Measurements from ENCODE around the gene ZNF12.

Gene ZNF12

DNA sequence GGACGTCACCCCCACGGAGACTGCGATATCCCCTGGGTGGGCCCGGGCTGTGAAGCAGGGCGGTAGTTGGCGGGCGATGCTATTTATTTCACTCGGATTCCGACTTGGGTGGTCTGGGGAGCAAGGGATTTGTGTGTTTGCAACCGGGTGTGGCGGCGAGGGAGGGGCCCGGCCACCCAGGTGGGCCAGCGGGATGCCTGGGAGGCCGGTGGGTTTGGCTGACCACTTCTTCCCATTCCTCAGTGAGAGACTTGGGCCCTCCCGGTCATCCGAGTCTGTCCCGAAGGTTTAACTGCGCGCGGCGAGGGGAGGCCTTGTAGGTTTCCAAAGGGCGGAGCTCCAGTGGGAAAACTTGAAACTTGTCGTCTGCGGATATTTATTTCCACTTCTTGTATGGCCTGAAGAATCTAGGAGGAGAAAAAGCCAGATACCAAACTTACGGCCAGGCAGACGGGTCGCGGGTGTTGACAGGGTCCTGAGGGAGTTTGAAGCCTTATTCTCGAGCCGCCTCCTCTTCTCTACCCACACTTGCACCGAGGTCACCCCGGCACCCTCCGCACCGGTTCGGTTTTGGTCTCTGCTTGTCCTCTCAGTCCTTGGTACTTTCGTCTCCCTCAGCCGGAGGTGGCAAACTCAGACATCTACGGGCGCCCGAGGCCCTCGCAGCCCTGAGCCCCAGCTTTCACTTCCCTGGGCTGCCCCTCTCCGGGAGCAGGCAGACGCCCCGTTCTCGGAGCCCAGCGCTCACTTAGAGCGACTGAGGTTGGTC lies 51.7 kb downstream of the ZNF12 start:
- no peak for DNase-seq
- TF ChIP-seq POLR2A (IDR thresholded peaks at IDR 0.05; ENCODE audit: low read length) (no peak), GATA1 (IDR thresholded peaks at IDR 0.05; ENCODE audit: low read depth, low read length) (no peak)

DNA sequence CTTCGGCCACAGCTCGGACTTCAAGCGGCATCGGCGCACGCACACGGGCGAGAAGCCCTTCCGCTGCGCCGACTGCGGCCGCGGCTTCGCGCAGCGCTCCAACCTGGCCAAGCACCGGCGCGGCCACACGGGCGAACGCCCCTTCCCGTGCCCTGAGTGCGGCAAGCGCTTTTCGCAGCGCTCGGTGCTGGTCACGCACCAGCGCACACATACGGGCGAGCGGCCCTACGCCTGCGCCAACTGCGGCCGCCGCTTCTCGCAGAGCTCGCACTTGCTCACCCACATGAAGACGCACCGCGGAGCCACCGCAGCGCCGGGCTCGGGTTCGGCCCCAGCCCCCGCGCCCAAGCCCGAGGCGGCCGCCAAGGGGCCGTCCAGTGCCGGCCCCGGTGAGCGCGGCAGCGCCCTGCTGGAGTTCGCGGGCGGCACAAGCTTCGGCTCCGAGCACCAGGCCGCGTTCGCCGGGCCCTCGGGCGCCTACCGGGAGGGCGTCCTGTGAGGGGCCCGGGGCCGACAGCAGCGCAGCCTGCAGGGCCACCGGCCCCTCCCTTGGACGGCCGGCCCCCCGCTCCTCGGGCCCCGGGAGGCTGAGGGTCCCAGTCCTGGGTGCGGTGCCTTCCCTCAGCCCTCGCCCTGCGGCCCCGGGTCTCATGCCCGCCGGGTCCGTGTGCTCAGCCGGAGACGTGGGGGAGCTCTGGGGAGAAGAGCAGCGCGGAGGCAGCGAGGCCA lies 52.5 kb downstream of the ZNF12 start:
- DNase-seq, result no peak
- no peak for TF ChIP-seq GATA1 (IDR thresholded peaks at IDR 0.05; ENCODE audit: low read depth, low read length)
- TF ChIP-seq POLR2A (IDR thresholded peaks at IDR 0.05; ENCODE audit: low read length), result no peak

DNA sequence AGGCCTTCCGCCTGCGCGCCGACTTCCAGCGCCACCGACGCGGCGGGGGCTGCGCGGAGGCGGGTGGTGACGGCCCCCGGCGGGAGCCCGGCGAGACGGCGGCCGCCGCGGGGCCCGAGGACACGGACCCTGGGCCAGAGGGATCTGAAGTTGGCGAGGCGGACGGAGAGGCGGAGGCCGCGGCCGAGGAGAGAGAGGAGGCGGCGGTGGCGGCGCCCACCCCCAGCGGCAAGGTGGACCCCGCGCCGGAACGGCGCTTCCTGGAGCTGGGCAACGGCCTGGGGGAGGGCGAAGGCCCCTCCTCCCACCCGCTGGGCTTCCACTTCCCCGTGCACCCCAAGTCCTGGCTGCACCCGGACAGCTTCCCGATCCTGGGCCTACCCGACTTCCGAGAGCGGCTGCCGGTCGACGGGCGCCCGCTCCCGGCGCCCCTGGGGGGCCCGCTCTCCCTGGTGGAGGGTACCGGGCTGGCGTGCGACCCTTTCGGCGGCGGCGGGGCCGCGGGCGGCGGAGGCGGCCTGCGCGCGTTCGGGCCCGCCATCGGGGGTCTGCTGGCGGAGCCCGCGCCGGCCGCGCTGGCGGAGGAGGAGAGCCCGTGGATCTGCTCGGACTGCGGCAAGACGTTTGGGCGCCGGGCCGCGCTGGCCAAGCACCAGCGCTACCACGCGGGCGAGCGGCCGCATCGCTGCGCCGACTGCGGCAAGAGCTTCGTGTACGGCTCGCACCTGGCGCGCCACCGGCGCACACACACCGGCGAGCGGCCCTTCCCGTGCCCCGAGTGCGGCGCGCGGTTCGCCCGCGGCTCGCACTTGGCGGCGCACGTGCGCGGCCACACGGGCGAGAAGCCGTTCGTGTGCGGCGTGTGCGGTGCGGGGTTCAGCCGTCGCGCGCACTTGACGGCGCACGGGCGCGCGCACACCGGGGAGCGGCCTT lies 53.4 kb downstream of the ZNF12 start:
- no peak for TF ChIP-seq POLR2A (IDR thresholded peaks at IDR 0.05; ENCODE audit: low read length)
- TF ChIP-seq GATA1 (IDR thresholded peaks at IDR 0.05; ENCODE audit: low read depth, low read length), result no peak
- no peak for DNase-seq

DNA sequence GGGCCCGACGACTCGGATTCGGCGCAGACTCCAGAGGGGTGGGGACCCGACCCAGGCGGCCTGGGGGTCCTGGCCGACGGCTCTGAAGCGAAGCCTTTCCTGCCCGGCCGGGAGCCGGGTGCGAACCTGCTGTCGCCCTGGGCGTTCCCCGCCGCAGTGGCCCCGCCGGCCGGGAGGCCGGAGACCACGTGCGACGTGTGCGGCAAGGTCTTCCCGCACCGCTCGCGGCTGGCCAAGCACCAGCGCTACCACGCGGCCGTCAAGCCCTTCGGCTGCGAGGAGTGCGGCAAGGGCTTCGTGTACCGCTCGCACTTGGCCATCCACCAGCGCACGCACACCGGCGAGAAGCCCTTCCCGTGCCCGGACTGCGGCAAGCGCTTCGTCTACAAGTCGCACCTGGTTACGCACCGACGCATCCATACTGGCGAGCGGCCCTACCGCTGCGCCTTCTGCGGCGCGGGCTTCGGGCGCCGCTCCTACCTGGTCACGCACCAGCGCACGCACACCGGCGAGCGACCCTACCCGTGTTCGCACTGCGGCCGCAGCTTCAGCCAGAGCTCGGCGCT lies 54.2 kb downstream of the ZNF12 start:
- TF ChIP-seq POLR2A (IDR thresholded peaks at IDR 0.05; ENCODE audit: low read length), result no peak
- TF ChIP-seq GATA1 (IDR thresholded peaks at IDR 0.05; ENCODE audit: low read depth, low read length), result no peak

DNA sequence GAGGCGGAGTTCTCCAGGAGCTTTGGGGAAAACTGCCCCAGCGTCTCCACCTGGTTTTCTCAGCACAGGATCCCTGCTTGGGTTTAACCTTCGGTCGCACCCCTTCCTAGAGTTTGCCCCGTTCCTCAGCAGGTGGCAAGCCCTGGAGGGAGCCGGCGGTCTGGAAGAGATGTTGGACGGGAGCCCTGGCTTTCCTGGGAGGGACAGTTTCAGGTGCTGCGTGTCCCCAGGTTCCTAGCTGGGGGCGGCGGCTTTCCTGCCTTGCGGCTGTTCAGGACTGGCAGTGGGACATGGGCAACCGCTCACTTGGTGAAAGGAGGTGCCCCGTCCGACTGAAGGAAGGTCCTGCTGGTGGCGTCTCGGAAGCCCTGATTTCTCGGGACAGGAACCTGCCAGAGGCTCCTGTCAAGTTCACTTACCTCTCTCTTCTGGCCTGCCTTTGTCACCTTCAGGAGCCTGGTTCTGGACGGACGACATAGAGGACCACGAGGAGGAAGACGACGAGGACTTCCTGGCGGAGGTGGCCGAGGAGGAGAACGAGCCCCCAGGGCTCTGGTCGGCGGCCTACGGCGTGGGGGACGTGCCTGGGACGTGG lies 54.8 kb downstream of the ZNF12 start:
- TF ChIP-seq GATA1 (IDR thresholded peaks at IDR 0.05; ENCODE audit: low read depth, low read length) (no peak), POLR2A (IDR thresholded peaks at IDR 0.05; ENCODE audit: low read length) (no peak)
- no peak for DNase-seq

More for the DNA sequence above, 54.2 kb downstream of the ZNF12 start:
- no peak for DNase-seq

DNA sequence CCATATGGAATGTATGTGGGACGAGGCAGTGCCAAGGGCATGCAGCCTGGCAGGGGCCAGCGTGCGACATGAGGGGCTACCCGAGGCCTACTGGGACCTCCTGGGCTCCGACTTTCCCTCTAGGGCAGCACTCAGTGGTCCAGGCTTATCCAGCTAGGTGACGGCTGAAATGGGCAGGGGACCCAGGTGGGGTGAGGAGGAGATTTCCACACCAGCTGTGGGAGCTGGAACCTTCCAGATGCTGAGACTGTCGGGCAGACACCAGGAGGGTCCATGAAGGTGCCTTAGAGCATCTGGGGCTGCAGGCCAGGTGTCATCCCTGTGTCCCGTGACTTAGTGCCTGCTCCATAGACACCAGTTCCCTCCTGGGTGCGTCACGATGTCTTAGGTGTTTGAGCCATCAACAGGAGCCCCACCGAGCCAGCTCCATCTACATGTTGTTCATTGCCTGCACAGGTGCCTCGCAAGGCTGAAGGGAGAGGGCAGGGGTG lies 56.2 kb downstream of the ZNF12 start:
- TF ChIP-seq GATA1 (IDR thresholded peaks at IDR 0.05; ENCODE audit: low read depth, low read length) (no peak), POLR2A (IDR thresholded peaks at IDR 0.05; ENCODE audit: low read length) (no peak)
- no peak for DNase-seq

DNA sequence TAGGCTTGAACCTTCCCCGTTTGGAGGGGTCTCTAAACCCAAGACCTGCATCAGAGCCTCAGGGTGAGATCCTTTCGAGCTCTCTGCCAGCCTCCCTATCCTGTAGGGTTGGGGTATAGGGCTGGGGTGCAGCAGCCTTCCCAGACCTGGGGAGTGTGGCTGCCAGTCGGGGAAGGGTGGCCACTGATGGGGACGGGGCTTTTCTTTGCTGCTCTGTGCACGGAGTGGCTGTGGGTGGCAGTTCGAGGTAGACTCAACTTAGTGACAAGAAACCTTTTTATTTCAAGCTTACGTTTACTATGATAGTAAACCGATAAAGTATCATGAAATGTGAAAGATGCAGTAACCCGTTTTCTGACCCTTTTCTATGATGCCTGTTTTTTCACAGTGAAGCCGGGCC lies 56.7 kb downstream of the ZNF12 start:
- no peak for DNase-seq
- no peak for TF ChIP-seq GATA1 (IDR thresholded peaks at IDR 0.05; ENCODE audit: low read depth, low read length)
- TF ChIP-seq POLR2A (IDR thresholded peaks at IDR 0.05; ENCODE audit: low read length), result no peak

DNA sequence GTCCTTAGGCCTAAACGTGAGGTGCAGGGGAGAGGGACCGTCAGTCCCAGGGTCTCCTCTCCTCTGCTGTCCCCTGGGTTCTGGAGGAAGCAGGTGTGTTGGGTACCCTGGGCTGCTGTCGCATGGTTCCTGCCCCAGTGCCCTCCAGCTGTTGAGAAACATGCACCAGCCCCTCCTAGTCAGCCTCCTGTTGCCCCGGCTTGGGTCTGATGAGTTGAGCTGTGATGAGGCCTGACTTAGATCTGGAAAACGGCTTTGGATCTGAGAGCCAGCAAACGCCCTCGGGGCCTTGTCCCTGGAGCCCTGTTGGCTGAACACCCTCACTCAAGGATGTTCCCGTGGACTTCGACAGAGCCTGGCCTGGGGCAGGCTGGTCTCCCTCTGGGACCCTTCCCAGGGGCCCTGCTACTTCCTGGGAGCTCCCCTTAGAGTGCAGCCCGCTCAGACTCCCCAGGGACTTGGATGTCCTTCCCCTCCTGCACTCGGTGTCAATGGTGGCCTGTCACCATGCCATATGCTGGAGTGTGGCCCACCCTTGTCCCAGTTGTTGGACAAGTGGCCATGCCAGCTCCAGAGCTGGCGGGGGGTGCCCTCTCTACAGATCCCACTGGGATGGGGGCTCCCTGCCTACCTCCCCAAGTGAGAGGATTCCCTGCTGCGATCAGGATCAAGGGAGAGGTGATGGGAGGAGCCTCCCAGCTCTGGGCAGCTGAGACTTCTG lies 57.3 kb downstream of the ZNF12 start:
- TF ChIP-seq POLR2A (IDR thresholded peaks at IDR 0.05; ENCODE audit: low read length) (no peak), GATA1 (IDR thresholded peaks at IDR 0.05; ENCODE audit: low read depth, low read length) (no peak)
- no peak for DNase-seq

DNA sequence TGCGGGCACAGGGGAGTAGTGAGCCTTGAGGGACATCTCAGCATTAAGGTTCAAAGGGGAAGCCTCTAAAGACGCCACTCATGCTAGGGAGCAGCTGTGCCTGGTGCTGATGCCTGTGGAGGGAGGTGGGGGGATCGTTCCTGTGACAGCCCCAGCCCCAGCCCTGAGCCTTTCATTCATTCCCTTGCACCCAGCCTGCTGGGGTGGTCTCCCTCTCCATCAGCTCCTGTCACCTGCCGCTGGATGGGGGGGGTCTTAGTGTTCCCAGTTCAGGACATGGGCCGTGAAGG lies 58.0 kb downstream of the ZNF12 start:
- TF ChIP-seq GATA1 (IDR thresholded peaks at IDR 0.05; ENCODE audit: low read depth, low read length) (no peak), POLR2A (IDR thresholded peaks at IDR 0.05; ENCODE audit: low read length) (no peak)
- DNase-seq, result no peak

DNA sequence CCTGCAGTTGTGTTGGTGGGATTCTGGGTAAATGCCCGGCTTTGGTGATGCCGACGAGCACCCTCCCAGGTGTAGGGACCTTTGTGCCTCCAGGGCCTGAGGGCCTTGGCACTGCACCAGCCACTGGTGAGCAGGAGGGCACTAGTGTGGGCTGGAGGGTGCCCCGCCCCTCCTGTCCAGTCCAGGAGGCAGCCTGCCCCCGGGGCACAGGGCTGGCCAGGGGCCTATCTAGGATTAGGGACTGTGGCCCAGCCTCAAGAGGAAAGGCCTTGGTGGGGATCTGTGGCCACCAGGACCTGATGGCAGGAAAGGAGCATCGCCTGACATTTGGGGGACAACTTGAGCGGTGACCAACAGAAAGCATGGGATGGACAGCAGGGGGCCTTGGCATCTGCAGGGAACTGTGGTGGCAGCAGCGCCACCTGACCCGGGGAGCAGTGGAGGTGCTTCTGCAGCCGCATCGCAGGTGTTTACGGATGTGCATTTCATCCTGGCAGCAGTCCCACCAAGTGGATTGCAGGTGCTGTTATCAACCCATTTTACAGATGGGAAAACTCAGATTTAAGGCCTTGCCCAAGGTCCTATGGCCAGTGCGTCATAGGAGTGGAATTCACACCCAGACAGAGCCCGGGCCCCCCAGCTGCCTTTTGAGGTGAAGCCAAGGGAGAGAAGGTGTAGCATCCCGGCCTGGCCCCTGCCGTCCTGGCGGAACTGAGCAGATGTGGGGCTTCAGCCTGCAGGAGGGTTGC lies 58.5 kb downstream of the ZNF12 start:
- DNase-seq, result no peak
- TF ChIP-seq POLR2A (IDR thresholded peaks at IDR 0.05; ENCODE audit: low read length), result no peak
- no peak for TF ChIP-seq GATA1 (IDR thresholded peaks at IDR 0.05; ENCODE audit: low read depth, low read length)

DNA sequence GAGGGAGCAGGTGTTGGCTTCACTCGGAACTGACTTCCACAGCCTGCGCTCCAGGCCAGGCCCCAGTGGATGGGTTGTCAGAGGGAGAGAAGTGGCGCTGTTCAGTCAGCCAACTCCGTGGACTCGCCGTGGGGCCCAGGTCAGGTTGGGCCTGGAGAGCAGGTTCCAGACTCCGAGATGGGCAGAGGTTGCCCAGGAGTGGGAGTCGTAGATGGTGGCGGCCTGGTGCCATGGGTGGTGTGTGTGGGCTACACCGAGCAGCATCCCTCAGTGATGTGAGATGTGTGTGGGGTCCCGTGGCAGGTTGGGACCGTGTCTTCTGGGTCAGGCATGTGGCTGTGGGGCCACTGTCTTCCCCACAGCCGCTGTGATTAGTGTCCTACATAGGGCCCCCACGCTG lies 59.2 kb downstream of the ZNF12 start:
- no peak for TF ChIP-seq GATA1 (IDR thresholded peaks at IDR 0.05; ENCODE audit: low read depth, low read length)
- no peak for TF ChIP-seq POLR2A (IDR thresholded peaks at IDR 0.05; ENCODE audit: low read length)
- no peak for DNase-seq

DNA sequence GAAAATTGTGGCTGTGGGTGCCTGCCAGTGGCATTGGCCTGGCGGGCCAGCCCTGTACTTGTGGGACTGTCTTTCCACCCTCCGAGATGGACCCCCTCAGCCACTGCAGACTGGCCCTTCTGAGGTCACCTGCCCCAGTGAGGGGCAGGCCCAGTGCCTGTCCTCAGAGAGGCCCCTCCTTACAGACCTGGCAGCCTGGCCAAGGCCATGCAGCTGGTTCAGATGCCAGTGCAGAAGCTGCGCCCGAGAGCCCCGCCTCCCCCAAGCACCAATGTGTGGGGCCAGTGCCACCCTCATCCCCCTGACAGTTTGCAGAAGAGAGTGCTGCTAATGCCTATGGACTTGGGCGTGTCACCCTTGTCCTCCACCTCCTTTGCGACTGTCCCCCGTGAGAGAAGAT lies 59.7 kb downstream of the ZNF12 start:
- DNase-seq, result no peak
- no peak for TF ChIP-seq POLR2A (IDR thresholded peaks at IDR 0.05; ENCODE audit: low read length)
- TF ChIP-seq GATA1 (IDR thresholded peaks at IDR 0.05; ENCODE audit: low read depth, low read length), result no peak

Measured in erythroblast (primary cell).